ENCODE data around the gene MS4A8.

MS4A8 gene

GRCh38 chr11:60763692-60764369 is 64.4 kb downstream of the MS4A8 start:
- DNase-seq (ENCODE audit: low read depth, low spot score), result no peak

GRCh38 chr11:60764879-60765278 is 65.5 kb downstream of the MS4A8 start:
- no peak for DNase-seq (ENCODE audit: low read depth, low spot score)

- DNase-seq (ENCODE audit: low read depth, low spot score), result no peak
These were observed 65.9 kb downstream of the MS4A8 start for GRCh38 chr11:60765355-60765754.
